DMS53 treated with DMSO at 0.1 percent for 48 hours (cell line): ENCODE results near the gene TAGLN2.

Experiments
- DNase-seq: peaks from one replicate; lab custom pipeline; 2025; ENCODE audit not compliant: unreplicated experiment; lab: John Stamatoyannopoulos, UW

Gene TAGLN2

DNA sequence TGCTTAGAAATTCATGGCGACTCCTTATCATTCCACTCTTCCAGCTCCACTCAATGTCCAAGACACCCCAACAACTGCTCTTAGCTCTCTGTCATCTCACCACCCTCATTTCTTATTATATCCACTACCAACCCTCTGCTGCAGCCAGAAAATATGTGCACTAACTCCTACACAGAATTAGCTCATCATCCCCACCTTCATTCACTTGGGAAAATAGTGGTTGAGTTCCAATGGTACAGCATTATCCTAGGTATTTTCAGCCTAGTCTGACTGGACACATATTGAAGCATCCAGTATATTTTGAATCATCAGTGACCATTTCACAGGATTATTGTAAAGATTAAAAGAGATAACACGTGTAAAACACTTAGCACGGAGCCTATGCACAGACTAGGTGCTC lies 46.2 kb downstream of the TAGLN2 start:
- no peak for DNase-seq

DNA sequence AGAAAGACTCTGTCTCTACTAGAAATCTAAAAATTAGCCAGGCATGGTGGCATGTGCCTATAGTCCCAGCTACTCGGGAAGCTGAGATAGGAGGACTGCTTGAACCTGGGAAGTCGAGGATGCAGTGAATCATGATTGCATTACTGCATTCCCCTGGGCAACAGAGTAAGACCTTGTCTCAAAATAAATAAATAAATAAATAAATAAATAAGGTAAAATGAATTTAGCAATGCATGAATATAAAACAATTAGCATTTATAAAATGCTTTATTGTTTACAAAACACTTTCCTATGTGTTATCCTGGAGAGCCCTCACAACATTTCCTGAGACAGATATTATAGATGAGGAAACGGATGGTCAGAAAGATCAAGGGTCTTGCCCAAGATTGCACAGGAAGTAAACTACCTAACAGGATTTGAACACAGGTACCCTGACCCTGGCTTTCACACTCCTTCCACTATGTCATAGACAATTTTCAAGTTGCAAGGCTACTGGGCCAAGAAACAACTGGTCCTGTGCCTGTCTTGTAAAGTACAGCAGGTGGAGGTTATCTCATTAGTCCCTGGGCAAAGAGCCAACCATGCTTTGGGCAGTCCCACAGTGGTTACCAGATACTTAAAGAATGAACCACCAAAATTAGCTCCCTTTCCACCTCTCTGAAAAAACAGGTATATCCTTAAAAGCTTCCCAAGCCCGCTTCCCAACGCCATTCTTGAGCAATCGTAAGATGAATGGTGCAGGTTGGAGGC lies 47.4 kb downstream of the TAGLN2 start:
- DNase-seq = no peak

DNA sequence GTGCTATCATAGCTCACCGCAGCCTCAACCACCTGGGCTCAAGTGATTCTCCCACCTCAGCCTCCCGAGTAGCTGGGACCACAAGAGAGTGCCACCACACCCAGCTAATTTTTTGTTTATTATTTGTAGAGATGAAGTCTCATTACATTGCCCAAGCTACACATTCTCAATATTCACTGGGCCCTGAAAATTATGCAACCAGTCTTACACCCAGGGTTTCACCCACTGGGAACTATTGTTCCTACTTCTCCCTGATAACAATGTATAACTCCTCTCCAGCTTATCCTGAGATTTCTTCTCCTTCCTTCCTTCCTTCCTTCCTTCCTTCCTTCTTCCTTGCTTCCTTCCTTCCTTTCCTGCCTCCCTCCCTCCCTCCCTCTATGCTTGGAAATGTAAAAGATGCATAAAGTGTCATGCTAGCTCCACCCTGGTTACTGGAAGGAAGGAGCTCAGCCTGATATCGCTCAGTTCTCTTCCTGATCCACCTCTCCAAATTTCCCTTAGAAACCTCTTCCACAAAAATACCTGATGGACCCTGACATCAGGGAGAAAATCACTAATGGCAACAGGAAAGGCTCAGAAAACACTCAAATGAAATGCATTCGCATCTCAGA lies 51.7 kb downstream of the TAGLN2 start:
- no peak for DNase-seq

DNA sequence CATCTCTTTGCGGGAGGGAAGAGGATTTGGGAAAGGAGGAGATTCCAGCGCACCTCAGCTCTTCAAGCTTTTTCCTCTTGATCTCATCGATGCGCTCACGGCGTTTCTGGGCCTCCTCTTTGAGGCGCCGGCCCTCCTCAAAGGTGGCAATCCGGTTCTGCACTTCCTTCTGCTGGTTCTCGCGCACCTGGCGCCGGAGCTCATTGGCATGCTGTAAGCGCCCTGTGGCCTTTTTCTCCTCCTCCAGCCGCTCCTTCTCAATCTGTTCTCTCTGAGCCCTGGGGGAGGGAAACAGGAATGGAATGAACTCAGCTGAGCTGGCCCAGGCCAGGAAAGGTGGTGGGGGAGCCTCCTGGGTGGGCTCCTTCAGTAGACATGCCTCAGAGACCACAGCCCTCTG lies 52.4 kb downstream of the TAGLN2 start:
- DNase-seq = no peak

DNA sequence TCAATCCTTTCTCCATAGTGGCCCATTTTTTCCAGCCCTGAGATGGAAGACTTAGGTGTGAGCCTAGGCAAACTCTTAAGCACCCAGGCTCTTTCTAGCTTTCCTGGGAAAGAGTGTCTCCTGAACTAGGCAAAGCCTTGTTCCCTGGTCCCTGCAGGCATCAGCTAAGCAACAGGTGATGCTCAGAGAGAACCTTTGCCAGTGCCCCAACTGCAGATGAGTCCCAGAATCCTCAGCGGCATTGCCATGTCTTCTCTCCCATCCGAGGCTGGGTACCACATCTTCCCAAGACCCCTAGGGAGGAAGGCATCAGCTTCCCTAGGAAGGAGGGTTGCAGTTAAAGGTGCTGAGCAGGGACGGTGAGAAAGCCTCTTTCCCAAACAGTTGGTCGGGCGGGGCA lies 54.6 kb downstream of the TAGLN2 start:
- DNase-seq = no peak

DNA sequence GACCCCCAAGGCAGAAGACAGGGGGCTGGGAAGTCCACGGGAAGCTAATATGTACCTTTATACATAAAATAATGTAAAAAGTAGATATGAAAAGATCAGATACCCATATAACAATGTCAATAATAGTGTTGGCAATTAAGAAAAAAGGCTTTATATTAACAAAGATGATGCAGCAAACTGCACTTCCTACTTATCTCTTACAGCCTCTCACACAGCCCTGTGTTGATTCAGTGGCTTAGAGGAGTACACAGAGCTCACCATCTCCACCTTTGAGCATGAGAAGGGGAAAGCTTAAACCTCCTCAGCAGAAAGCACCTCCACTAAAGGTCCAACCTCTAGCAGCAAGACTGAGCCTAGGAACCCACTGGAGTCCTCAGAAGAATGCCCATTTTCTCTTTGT lies 55.7 kb downstream of the TAGLN2 start:
- peak; percentile 24 for DNase-seq

DNA sequence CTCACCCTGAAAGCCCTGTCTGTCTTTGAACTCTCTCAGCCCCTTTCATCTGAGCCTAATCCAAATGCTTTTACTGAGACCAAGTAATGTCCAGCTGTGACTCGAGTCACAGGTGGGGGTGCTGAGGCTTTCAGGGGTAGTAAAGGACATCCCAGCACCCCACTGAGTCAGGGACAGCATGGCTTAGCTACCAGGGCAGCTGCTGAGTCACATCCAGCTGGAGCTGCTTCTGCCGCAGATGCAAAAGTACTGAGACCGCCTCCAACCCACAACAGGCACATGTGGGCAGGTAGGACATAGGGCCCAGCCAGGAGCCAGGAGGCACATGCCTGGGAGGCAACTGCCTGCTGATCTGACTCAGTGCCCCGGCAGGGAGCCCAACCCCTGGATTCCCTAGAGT lies 56.1 kb downstream of the TAGLN2 start:
- peak; percentile 24 for DNase-seq

DNA sequence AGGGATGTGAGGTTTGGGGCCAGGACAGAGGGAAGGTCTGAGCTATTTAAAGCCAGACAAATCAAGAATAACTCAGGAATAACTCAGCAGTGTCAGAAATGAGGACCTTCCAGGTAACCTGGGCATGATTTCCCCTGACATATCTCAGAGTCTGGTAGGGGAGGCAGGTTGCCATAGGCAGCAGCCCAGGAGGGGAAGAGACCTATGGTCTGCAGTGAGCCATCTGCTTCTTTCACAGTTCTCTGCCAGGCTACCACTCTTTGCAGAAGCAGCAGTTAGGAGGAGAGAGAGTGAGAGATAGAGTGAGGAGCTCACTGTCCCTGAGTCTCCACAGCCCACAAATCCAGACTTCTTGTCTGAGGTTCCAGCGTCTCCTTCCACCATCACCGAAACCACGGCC lies 56.5 kb downstream of the TAGLN2 start:
- no peak for DNase-seq
